K562 (cell line): ENCODE data around the gene GOLGA8S.
"Not testable (repeated sequence)": the region's sequence is repeated elsewhere in the genome, so short reads cannot be mapped to it uniquely, and the experiment has no call there.

Source experiments
- CTCF ChIP-seq, 3 experiments: IDR thresholded peaks in 2 of 3; conservative IDR thresholded peaks in 1 of 3; 2 replicates each; pipeline ENCODE4 v1.5.1; 2011 to 2012; ENCODE audit warnings: low read length in 3 of 3, mild to moderate bottlenecking in 3 of 3, control low read depth in 2 of 3, improper control_type of control experiment in 1 of 3, inconsistent platforms in 1 of 3, low read depth in 1 of 3, mixed read lengths in 1 of 3, moderate library complexity in 1 of 3; ENCODE audit not compliant: insufficient read depth in 2 of 3
- E2F8 ChIP-seq: fragments of 450-650 bp; IDR thresholded peaks from 2 replicates; pipeline ENCODE4 v1.7.1; 2018; ENCODE audit warnings: mild to moderate bottlenecking, low read depth; ENCODE audit not compliant: partially characterized antibody
- GATAD2B ChIP-seq: fragments of 450-650 bp; IDR thresholded peaks from 2 replicates; pipeline ENCODE4 v1.6.1; 2017; ENCODE audit warnings: mild to moderate bottlenecking, borderline replicate concordance

- not testable (repeated sequence) for TF ChIP-seq E2F8; GATAD2B; CTCF (IDR thresholded peaks at IDR 0.05 in 2 of 3, conservative IDR thresholded peaks at IDR 0.05 in 1 of 3; ENCODE audit: insufficient read depth in 2 of 3, low read depth in 1 of 3, low read length in 3 of 3)
These were observed 26.2 kb downstream of the GOLGA8S start for GRCh38 chr15:23380700-23381099.
